MM.1S (cell line): ENCODE measurements around the gene EDEM1.

Experiments
- CTCF ChIP-seq: fragments of 300-600 bp; sonication (generic); IDR thresholded peaks from 2 replicates; pipeline ENCODE4 v1.5.1; 2016; ENCODE audit warnings: antibody characterized with exemption, low read length, mixed read lengths
- EZH2 ChIP-seq: fragments of 300-600 bp; sonication (generic); optimal IDR thresholded peaks from 2 replicates; pipeline ENCODE3; 2017; ENCODE audit warnings: low read depth, mild to moderate bottlenecking, antibody characterized with exemption, low read length, mixed read lengths
- EZH2phosphoT487 ChIP-seq: fragments of 300-600 bp; sonication (generic); IDR thresholded peaks from 2 replicates; pipeline ENCODE4 v1.6.1; 2018; ENCODE audit warnings: antibody characterized with exemption, low read length

- TF ChIP-seq EZH2 = no peak
- no peak for TF ChIP-seq CTCF
- TF ChIP-seq EZH2phosphoT487 = no peak
Observed at GRCh38 chr3:5213574-5213966, 26.1 kb downstream of the EDEM1 start.
